ENCODE results near the gene NCKAP5. TPM values are rescaled to one million over a fixed set of nuclear protein-coding genes. Genes with fewer than 3 reads are reported as not detected.

Gene NCKAP5
- total and polyA plus RNA-seq, 9 of the 15 experiments (the other 6 are each of a cell fraction or from before 2014, with no cell fraction given), result not detected

DNA sequence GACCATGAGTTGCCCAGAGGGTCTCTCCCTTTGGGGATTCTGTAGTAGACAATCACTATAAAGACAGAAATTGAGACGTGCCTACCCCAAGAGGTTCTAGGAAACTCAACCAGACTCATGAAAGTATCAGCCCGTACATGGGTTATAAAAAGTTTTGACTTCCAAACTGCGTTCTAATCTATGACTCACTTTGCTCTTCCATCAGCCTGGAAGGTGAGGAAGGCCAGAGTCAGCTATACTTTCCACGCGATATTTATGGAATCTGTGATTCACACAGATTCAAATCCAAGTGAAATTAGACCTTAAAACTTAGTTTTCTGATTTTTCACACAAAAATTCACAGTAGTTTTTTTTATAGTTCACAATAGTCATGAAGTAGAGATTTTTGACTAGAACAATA, 890.6 kb downstream of the NCKAP5 start:
- 0% methylated on average over 5 of the region's 5 CpGs for WGBS (ENCODE audit: insufficient coverage, low coverage, missing lambda C conversion rate)
- in situ Hi-C loops (cut with MboI) (no loop called here), intact Hi-C loops (cut with micrococcal nuclease) (no loop called here)
- H3K4me2 ChIP-seq (ENCODE audit: insufficient read depth, low read length), result no peak overlapping the region
- FAIRE-seq (no peak), ATAC-seq (no peak), DNase-seq (ENCODE audit: extremely low read depth in 1 of 4, low spot score in 3 of 4) (no peak)
- no peaks in the 10 kb centered on the region for H3K27me3 ChIP-seq (ENCODE audit: control insufficient read depth in 2 of 2, insufficient read depth in 2 of 2, low read length in 2 of 2)
- CTCF ChIA-PET (ENCODE audit: low intra/inter-chr PET ratio), result no interaction called here
- H3K4me1 ChIP-seq (replicated peaks in 1 of 2; ENCODE audit: control insufficient read depth in 2 of 2, insufficient read depth in 2 of 2, low read length in 2 of 2), result no peaks in the 10 kb centered on the region
- no TSS peak for BruUV-seq (replicated peaks)
- no peaks in the 10 kb centered on the region for H3K9me3 ChIP-seq (replicated peaks; ENCODE audit: control insufficient read depth, insufficient read depth, low read depth, low read length)
- POLR2A ChIA-PET, result no interaction called here
- no peak overlapping the region for H3K4me3 ChIP-seq
- no peak overlapping the region for H3K9ac ChIP-seq (ENCODE audit: insufficient read depth in 1 of 2, low read depth in 2 of 2, low read length in 2 of 2)
- TF ChIP-seq HMGN3 (IDR thresholded peaks at IDR 0.05; ENCODE audit: borderline replicate concordance, extremely low read depth, insufficient read length, low read depth, low read length) (no peak), POLR2H (tag; IDR thresholded peaks at IDR 0.05; ENCODE audit: low read depth) (no peak), NEUROD1 (IDR thresholded peaks at IDR 0.05; ENCODE audit: borderline replicate concordance, low read depth, low read length, partially characterized antibody) (no peak)
- TF ChIP-seq, protein P1, sequence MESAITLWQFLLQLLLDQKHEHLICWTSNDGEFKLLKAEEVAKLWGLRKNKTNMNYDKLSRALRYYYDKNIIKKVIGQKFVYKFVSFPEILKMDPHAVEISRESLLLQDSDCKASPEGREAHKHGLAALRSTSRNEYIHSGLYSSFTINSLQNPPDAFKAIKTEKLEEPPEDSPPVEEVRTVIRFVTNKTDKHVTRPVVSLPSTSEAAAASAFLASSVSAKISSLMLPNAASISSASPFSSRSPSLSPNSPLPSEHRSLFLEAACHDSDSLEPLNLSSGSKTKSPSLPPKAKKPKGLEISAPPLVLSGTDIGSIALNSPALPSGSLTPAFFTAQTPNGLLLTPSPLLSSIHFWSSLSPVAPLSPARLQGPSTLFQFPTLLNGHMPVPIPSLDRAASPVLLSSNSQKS (CRISPR knock-in tag; IDR thresholded peaks at IDR 0.05), result no peak
- TF ChIP-seq, protein P2, sequence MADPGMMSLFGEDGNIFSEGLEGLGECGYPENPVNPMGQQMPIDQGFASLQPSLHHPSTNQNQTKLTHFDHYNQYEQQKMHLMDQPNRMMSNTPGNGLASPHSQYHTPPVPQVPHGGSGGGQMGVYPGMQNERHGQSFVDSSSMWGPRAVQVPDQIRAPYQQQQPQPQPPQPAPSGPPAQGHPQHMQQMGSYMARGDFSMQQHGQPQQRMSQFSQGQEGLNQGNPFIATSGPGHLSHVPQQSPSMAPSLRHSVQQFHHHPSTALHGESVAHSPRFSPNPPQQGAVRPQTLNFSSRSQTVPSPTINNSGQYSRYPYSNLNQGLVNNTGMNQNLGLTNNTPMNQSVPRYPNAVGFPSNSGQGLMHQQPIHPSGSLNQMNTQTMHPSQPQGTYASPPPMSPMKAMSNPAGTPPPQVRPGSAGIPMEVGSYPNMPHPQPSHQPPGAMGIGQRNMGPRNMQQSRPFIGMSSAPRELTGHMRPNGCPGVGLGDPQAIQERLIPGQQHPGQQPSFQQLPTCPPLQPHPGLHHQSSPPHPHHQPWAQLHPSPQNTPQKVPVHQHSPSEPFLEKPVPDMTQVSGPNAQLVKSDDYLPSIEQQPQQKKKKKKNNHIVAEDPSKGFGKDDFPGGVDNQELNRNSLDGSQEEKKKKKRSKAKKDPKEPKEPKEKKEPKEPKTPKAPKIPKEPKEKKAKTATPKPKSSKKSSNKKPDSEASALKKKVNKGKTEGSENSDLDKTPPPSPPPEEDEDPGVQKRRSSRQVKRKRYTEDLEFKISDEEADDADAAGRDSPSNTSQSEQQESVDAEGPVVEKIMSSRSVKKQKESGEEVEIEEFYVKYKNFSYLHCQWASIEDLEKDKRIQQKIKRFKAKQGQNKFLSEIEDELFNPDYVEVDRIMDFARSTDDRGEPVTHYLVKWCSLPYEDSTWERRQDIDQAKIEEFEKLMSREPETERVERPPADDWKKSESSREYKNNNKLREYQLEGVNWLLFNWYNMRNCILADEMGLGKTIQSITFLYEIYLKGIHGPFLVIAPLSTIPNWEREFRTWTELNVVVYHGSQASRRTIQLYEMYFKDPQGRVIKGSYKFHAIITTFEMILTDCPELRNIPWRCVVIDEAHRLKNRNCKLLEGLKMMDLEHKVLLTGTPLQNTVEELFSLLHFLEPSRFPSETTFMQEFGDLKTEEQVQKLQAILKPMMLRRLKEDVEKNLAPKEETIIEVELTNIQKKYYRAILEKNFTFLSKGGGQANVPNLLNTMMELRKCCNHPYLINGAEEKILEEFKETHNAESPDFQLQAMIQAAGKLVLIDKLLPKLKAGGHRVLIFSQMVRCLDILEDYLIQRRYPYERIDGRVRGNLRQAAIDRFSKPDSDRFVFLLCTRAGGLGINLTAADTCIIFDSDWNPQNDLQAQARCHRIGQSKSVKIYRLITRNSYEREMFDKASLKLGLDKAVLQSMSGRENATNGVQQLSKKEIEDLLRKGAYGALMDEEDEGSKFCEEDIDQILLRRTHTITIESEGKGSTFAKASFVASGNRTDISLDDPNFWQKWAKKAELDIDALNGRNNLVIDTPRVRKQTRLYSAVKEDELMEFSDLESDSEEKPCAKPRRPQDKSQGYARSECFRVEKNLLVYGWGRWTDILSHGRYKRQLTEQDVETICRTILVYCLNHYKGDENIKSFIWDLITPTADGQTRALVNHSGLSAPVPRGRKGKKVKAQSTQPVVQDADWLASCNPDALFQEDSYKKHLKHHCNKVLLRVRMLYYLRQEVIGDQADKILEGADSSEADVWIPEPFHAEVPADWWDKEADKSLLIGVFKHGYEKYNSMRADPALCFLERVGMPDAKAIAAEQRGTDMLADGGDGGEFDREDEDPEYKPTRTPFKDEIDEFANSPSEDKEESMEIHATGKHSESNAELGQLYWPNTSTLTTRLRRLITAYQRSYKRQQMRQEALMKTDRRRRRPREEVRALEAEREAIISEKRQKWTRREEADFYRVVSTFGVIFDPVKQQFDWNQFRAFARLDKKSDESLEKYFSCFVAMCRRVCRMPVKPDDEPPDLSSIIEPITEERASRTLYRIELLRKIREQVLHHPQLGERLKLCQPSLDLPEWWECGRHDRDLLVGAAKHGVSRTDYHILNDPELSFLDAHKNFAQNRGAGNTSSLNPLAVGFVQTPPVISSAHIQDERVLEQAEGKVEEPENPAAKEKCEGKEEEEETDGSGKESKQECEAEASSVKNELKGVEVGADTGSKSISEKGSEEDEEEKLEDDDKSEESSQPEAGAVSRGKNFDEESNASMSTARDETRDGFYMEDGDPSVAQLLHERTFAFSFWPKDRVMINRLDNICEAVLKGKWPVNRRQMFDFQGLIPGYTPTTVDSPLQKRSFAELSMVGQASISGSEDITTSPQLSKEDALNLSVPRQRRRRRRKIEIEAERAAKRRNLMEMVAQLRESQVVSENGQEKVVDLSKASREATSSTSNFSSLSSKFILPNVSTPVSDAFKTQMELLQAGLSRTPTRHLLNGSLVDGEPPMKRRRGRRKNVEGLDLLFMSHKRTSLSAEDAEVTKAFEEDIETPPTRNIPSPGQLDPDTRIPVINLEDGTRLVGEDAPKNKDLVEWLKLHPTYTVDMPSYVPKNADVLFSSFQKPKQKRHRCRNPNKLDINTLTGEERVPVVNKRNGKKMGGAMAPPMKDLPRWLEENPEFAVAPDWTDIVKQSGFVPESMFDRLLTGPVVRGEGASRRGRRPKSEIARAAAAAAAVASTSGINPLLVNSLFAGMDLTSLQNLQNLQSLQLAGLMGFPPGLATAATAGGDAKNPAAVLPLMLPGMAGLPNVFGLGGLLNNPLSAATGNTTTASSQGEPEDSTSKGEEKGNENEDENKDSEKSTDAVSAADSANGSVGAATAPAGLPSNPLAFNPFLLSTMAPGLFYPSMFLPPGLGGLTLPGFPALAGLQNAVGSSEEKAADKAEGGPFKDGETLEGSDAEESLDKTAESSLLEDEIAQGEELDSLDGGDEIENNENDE (IDR thresholded peaks at IDR 0.05; ENCODE audit: low read depth, low read length), result no peak
- no peak overlapping the region for H3K27ac ChIP-seq (ENCODE audit: extremely low read depth, low read depth, low read length)
- H3K36me3 ChIP-seq (ENCODE audit: control insufficient read depth, insufficient read depth, low read length), result no peaks in the 10 kb centered on the region
- no peak overlapping the region for H2AFZ ChIP-seq (ENCODE audit: low read depth, low read length)
- no peaks in the 10 kb centered on the region for H3K79me2 ChIP-seq (ENCODE audit: control insufficient read depth, insufficient read depth, low read length)
- H3K9me1 ChIP-seq (ENCODE audit: control insufficient read depth, insufficient read depth, low read length), result no peaks in the 10 kb centered on the region
- H4K20me1 ChIP-seq (replicated peaks; ENCODE audit: control insufficient read depth, insufficient read depth, low read length), result no peaks in the 10 kb centered on the region

Data from K562 (cell line).